ENCODE data around the gene KIAA0232.
A peak's percentile ranks its signal among the peaks of the same experiment; 100 is the strongest.

Gene KIAA0232

GRCh38 chr4:6868386-6868785, 85.9 kb downstream of the KIAA0232 start:
- H3K27ac ChIP-seq = no peak overlapping the region
- H3K4me3 ChIP-seq = no peak overlapping the region

- Histone ChIP-seq H3K27ac (peak overlapping the region in 8 of 21 experiments; percentile 3 to 59 (median 43)), H3K4me3 (no peak overlapping the region)
Measured at GRCh38 chr4:6869944-6870343, 87.4 kb downstream of the KIAA0232 start.

DNA sequence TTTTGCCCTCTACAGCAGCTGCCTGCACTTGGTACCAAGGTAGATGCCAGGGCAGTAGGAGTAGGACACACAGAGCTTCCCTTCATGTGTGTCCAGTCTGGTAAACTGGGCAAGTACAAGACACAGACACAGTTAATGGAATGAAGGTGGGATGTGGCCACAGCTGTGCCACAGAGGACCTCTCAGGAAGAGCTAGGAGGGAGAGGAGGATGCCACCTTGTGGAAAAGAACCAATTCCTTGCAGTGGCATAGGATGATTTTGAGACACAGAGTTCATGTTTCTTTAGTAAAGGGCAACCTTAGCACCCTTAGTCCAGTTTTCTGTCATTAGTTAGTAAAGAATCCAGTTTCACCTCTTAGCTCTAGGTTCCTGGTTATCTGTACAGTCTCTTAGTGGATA, 90.8 kb downstream of the KIAA0232 start:
- Histone ChIP-seq H3K4me3 (no peak overlapping the region), H3K27ac (no peak overlapping the region)

- Histone ChIP-seq H3K4me3 (no peak overlapping the region), H3K27ac (no peak overlapping the region)
Measured at GRCh38 chr4:6873792-6874461, 91.4 kb downstream of the KIAA0232 start.

DNA sequence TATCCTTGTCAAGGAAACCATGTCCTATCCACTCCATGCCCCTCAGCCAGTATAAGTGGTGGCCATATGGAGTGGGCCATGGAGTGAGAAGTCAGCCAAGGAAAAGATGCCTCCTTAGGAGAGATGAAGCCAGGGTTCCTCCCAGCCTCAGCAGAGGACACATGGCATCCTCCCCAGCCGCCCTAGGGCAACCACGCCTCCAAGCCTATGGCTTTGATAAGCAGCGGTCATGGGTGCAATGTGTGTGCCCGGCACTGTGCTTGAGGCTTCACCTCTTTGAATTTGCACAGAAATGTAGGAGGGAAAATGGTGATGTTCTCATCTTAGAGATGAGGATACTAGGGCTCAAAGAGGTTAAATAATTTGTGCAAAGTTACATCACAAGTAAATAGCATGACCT, 92.5 kb downstream of the KIAA0232 start:
- Histone ChIP-seq H3K4me3 (no peak overlapping the region), H3K27ac (peak overlapping the region in 2 of 21 experiments; percentile 3 to 13)

- H3K27ac ChIP-seq = peak overlapping the region in 4 of 21 experiments; percentile 13 to 60 (median 32)
- no peak overlapping the region for H3K4me3 ChIP-seq
Measured at GRCh38 chr4:6875431-6875831, 92.9 kb downstream of the KIAA0232 start.

DNA sequence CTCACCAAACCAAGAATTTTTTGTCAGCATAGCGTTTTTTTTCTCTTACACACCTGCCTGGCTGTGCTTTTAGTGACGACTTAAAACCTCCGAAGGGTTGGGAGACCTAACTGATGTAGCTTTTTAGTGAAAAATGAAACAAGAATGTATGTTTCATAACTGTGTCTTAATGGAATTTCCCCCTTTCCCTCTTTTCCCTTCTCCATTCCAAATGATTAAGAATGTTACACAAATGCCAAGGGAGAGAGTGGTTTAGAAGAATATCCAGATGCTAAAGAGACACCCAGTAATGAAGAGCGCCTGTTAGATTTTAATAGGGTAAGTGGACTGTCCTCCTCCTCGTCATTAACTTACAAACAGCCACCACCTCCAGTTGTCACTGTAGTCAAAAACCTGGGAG, 93.9 kb downstream of the KIAA0232 start:
- no peak overlapping the region for H3K4me3 ChIP-seq
- peak overlapping the region in 8 of 21 experiments; percentile 17 to 60 (median 40) for H3K27ac ChIP-seq

GRCh38 chr4:6877067-6877466, 94.5 kb downstream of the KIAA0232 start:
- peak overlapping the region in 5 of 21 experiments; percentile 4 to 31 (median 26) for H3K27ac ChIP-seq

GRCh38 chr4:6878451-6879059, 96.0 kb downstream of the KIAA0232 start:
- H3K4me3 ChIP-seq = no peak overlapping the region
- H3K27ac ChIP-seq = no peak overlapping the region

More at GRCh38 chr4:6877067-6877466, 94.5 kb downstream of the KIAA0232 start:
- H3K4me3 ChIP-seq = no peak overlapping the region

- Histone ChIP-seq H3K4me3 (no peak overlapping the region), H3K27ac (no peak overlapping the region)
Measured at GRCh38 chr4:6880691-6881090, 98.2 kb downstream of the KIAA0232 start.

- Histone ChIP-seq H3K27ac (no peak overlapping the region), H3K4me3 (no peak overlapping the region)
Measured at GRCh38 chr4:6881908-6882307, 99.4 kb downstream of the KIAA0232 start.

DNA sequence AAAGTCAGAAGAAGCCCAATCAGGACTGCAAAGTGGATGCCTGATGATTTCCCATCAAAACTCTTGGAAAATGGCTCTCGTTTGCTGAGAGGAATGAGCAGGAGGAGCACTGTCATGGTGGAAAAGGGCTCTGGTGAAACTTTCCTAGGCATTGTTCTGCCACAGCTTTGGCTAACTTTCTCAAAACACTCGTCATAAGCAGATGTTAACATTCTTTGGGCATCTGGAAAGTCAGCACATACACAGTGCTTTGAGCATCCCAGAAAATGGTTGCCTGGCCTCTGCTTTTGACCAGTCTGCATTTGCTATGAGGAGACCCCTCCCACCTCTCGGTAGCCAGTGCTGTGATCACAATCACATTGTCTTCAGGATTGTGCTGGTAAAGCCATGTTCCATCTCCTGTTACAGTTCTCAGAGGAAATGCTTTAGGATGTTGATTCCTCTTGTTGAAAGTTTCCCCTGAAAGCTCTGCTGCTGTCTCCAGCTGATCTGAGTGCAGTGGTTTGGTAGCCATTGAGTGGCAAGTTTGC, 101.9 kb downstream of the KIAA0232 start:
- H3K4me3 ChIP-seq = no peak overlapping the region
- H3K27ac ChIP-seq = no peak overlapping the region

DNA sequence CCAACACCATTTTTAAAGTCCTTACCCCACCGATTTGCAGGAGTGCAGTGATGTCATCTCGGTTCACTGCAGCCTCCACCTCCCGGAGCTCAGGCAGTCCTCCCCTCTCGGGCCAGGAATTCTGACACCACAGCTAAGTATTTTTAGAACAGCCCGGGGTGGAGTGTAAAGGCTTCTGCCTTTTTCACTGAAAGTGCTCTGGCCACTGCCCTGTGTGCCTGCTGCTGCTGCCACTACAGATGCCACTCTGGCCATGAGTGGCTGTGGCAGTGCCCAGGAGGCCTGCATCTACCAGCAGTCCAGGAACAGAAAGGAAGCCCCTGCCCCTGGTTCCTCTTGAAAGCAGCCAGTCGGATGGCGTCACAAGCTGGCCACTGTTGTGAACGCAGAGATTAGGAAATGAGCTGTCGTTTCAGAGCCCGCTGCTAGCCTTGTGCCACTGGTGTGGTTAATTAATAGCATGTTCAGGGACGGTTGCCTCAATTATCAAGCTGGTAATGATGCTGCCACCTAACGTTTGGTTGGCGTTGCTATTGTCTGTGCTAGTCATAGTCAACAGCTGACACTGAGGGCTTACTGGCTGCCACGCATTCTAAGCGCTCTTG, 103.5 kb downstream of the KIAA0232 start:
- Histone ChIP-seq H3K4me3 (no peak overlapping the region), H3K27ac (peak overlapping the region in 10 of 21 experiments; percentile 4 to 72 (median 32))

DNA sequence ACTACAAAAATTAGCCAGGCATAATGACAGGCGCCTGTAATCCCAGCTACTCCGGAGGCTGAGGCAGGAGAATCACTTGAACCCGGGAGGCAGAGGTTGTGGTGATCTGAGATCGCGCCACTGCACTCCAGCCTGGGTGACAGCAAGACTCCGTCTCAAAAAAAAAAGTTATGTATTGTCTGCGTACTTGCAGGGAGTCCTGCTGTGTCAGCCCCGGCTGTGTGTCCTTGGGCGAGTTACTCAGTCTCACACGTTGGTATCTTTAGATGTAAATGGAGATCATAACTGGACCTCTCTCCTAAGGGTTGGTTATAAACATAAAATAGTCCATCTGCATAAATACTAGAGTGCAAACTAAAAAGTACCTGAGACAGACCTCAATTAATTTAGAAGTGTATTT, 104.4 kb downstream of the KIAA0232 start:
- Histone ChIP-seq H3K27ac (no peak overlapping the region), H3K4me3 (no peak overlapping the region)

DNA sequence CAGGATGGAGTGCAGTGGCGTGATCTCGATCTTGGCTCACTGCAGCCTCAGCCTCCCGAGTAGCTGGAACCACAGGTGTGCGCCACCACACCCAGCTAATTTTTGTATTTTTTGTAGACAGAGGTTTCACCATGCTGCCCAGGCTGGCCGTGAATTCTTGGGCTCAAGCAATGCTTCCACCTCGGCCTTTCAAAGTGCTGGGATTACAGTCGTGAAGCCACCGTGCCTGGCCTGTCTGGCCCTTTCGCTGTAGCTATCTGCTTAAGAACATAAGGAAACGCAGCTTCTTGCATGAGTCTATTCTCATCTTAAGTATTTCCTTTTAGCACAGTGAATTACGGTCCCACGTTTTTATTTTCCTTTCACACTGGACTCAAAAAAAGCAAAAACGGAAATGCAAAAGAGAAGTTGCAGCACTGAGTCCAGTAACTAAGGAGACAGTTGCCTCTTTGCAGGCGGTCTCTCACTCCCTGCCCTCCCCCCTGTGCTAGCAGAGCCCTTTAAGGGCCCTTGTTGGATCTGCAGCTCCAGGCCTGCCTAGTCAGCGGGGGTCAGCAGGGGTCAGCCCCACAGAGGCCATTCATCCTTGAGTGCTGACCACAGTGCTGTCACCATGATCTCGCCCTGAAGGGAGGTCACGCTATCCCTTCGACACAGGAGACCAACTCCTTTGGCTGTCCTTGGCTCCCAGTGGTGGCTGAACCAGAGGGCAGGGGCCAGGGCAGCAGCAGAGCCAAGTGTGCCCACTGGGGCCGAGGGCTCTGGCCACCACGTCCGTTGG, 105.3 kb downstream of the KIAA0232 start:
- H3K27ac ChIP-seq = peak overlapping the region in 5 of 21 experiments; percentile 6 to 49 (median 24)
- H3K4me3 ChIP-seq = no peak overlapping the region

DNA sequence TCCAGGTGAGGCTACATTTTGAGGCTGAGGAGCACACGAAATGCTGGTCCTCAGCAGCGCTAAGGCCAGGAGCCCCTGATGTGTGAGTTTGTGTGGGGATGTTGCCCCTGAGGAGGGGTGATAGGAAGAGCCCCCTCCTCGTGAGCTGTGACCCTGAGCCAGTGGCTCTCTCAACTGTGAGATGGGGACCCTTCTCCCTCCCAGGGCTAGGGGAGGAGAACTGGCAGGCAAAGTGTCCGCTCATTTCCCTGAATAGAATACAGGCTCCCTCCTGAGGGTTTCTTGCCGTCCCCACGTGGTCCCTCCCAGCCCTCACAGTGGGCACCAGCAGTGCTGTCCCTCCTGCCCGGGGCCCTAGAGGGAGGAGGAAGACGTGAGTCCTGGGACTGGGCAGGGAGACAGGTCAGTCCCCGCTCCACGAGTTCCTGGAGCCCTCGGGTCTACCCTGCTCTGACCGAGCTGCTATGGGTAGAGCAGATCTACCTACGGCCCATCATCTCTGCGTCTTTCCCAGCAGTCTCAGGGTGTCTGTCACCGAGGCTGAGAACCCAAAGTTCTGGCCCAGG, 106.1 kb downstream of the KIAA0232 start:
- Histone ChIP-seq H3K4me3 (no peak overlapping the region), H3K27ac (peak overlapping the region in 2 of 21 experiments; percentile 24)

GRCh38 chr4:6889101-6889735, 106.7 kb downstream of the KIAA0232 start:
- H3K27ac ChIP-seq = no peak overlapping the region
- no peak overlapping the region for H3K4me3 ChIP-seq

DNA sequence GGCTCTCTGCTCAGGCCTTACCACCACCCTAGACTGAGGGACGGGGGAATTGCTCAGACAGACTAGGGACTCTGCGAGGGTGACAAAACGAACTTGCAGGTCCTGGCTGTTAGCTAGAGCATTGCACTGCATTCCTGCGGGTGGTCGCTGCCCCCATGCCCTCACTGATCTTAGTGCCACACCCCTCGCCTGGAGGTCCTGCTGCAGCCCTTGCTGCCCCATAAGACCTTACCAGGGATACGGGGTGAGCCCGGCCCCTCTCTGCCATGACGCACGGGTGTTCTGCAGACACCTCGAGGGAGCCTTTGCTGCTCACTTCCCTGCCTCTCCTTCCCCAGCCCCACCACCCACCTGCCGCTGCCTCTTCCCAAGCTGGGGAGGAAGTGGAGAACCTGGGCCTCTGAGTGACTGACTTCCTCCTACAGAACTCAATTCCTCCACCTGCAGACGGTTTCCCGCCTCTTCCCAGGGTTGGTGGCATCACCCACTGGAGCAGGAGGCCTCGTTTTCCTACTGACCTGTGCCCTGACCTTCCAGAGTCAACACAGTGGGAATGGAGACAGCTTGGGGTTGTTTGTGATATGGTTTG, 107.3 kb downstream of the KIAA0232 start:
- no peak overlapping the region for H3K27ac ChIP-seq
- H3K4me3 ChIP-seq = no peak overlapping the region

- Histone ChIP-seq H3K27ac (peak overlapping the region in 1 of 21 experiments; percentile 31), H3K4me3 (no peak overlapping the region)
Measured at GRCh38 chr4:6890358-6890757, 107.8 kb downstream of the KIAA0232 start.
